Fibroblast of skin of left quadriceps (primary cell): ENCODE measurements around the gene RRP1.

Experiments used
- DNase-seq, 2 experiments: peaks; one replicate each; pipeline ENCODE4 v3.0.0-alpha.2; 2013; ENCODE audit warnings: low read depth in 2 of 2

The RRP1 gene

GRCh38 chr21:43758111-43758641 is 31.2 kb upstream of the RRP1 start:
- peak; percentile 23 to 31 for DNase-seq

- no peak for DNase-seq
Observed at GRCh38 chr21:43758811-43759210, 30.6 kb upstream of the RRP1 start.

- no peak for DNase-seq
Observed at GRCh38 chr21:43759651-43760050, 29.7 kb upstream of the RRP1 start.

GRCh38 chr21:43760391-43760958 is 28.9 kb upstream of the RRP1 start:
- DNase-seq = no peak

GRCh38 chr21:43761886-43762285 is 27.5 kb upstream of the RRP1 start:
- no peak for DNase-seq

- DNase-seq = no peak
Observed at GRCh38 chr21:43762303-43763128, 26.9 kb upstream of the RRP1 start.

- DNase-seq = no peak
Observed at GRCh38 chr21:43763901-43764523, 25.4 kb upstream of the RRP1 start.

GRCh38 chr21:43764576-43765495 is 24.5 kb upstream of the RRP1 start:
- DNase-seq = no peak

GRCh38 chr21:43766734-43767497 is 22.5 kb upstream of the RRP1 start:
- DNase-seq = no peak

- no peak for DNase-seq
Observed at GRCh38 chr21:43767498-43767983, 21.8 kb upstream of the RRP1 start.

- DNase-seq = peak in 1 of 2 experiments; percentile 25
Observed at GRCh38 chr21:43767984-43768867, 21.2 kb upstream of the RRP1 start.

GRCh38 chr21:43768868-43769167 is 20.6 kb upstream of the RRP1 start:
- no peak for DNase-seq

- DNase-seq = no peak
Observed at GRCh38 chr21:43769325-43769958, 19.9 kb upstream of the RRP1 start.

GRCh38 chr21:43770066-43770655 is 19.2 kb upstream of the RRP1 start:
- no peak for DNase-seq

GRCh38 chr21:43771199-43771675 is 18.1 kb upstream of the RRP1 start:
- DNase-seq = no peak

- DNase-seq = no peak
Observed at GRCh38 chr21:43771698-43772424, 17.5 kb upstream of the RRP1 start.

- no peak for DNase-seq
Observed at GRCh38 chr21:43772425-43772821, 17.0 kb upstream of the RRP1 start.

- DNase-seq = no peak
Observed at GRCh38 chr21:43774163-43774562, 15.2 kb upstream of the RRP1 start.
